ENCODE results near the gene SLC27A1. TPM values are rescaled to one million over a fixed set of nuclear protein-coding genes. Genes with fewer than 3 reads are reported as not detected.

Gene SLC27A1
- total and polyA plus RNA-seq, 9 of the 15 experiments (the other 6 are each of a cell fraction or from before 2014, with no cell fraction given), result 0.06 to 3.0 (median 1.1) TPM

DNA sequence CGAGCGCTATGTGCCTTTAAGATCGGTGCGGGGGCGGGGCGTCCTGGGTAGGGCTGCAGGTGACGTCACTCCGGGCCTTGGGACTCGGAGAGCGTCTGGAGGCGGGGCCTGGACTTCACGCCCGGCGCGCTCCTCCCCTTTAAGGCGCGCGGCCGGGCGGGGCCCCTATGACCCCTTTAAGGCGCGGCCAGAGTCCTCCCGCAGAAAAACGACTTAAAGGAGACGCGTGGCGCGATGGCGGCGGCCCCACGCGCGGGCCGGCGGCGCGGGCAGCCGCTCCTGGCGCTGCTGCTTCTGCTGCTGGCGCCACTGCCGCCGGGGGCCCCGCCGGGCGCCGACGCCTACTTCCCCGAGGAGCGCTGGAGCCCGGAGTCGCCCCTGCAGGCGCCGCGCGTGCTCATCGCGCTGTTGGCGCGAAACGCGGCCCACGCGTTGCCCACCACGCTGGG is 85.2 kb downstream of the SLC27A1 start, which contains the start of gene COLGALT1:
COLGALT1 (plus strand) TSS at position 170 of the 449 bp plus-strand sequence; CDS start at position 235, 65 bp downstream.
- CTCF ChIA-PET (ENCODE audit: low intra/inter-chr PET ratio), result interaction anchor here (0.7 kb wide), 1 partner anchor 16 kb away, joined by 3 read pairs; no protein-coding TSS in a partner anchor
- no TSS peak for BruUV-seq (replicated peaks)
- peak; percentile 96 to 100 (median 97) for DNase-seq (ENCODE audit: extremely low read depth in 1 of 4, low spot score in 3 of 4)
- peaks cover 33% of the 10 kb centered on the region for H3K79me2 ChIP-seq (ENCODE audit: control insufficient read depth, insufficient read depth, low read length)
- POLR2A ChIA-PET, result interaction anchor here (0.9 to 2.4 kb wide), 2 partner anchors 12 to 21 kb away, joined by 3 to 8 read pairs; no protein-coding TSS in a partner anchor
- H3K36me3 ChIP-seq (ENCODE audit: control insufficient read depth, insufficient read depth, low read length), result peaks cover 31% of the 10 kb centered on the region
- FAIRE-seq, result peak; percentile 95
- peak within 1 kb of the TSS; percentile 94 for H2AFZ ChIP-seq (ENCODE audit: low read depth, low read length)
- H3K27me3 ChIP-seq (ENCODE audit: control insufficient read depth in 2 of 2, insufficient read depth in 2 of 2, low read length in 2 of 2), result no peaks in the 10 kb centered on the region
- peaks cover 10 to 38% of the 10 kb centered on the region in 2 experiments; a peak in 4 of 5 replicates for H3K4me1 ChIP-seq (replicated peaks in 1 of 2; ENCODE audit: control insufficient read depth in 2 of 2, insufficient read depth in 2 of 2, low read length in 2 of 2)
- intact Hi-C loops (cut with micrococcal nuclease), result no loop called here
- in situ Hi-C loops (cut with MboI), result no loop called here
- H3K9me1 ChIP-seq (ENCODE audit: control insufficient read depth, insufficient read depth, low read length), result no peaks in the 10 kb centered on the region
- no peaks in the 10 kb centered on the region for H3K9me3 ChIP-seq (replicated peaks; ENCODE audit: control insufficient read depth, insufficient read depth, low read depth, low read length)
- peak within 1 kb of the TSS; percentile 88 for H3K4me2 ChIP-seq (ENCODE audit: insufficient read depth, low read length)
- H3K27ac ChIP-seq (ENCODE audit: extremely low read depth, low read depth, low read length), result peak within 1 kb of the TSS; percentile 92
- under 1% methylated on average over 49 of the region's 64 CpGs for WGBS (ENCODE audit: insufficient coverage, low coverage, missing lambda C conversion rate)
- ATAC-seq, result peak; percentile 97
- H3K4me3 ChIP-seq, result peak within 1 kb of the TSS; percentile 74
- H3K9ac ChIP-seq (ENCODE audit: insufficient read depth in 1 of 2, low read depth in 2 of 2, low read length in 2 of 2), result peak within 1 kb of the TSS; percentile 86 to 96
- no peaks in the 10 kb centered on the region for H4K20me1 ChIP-seq (replicated peaks; ENCODE audit: control insufficient read depth, insufficient read depth, low read length)
- TF ChIP-seq NEUROD1 (IDR thresholded peaks at IDR 0.05; ENCODE audit: borderline replicate concordance, low read depth, low read length, partially characterized antibody) (peak; percentile 77), L3MBTL2 (IDR thresholded peaks at IDR 0.05) (peak; percentile 70; the same call in 1 of the 2 replicates), ELK1 (CRISPR knock-in tag; IDR thresholded peaks at IDR 0.05) (no peak), CSDE1 (IDR thresholded peaks at IDR 0.05) (no peak), SMAD3 (CRISPR knock-in tag; conservative IDR thresholded peaks at IDR 0.05) (no peak), ZNF224 (CRISPR knock-in tag; IDR thresholded peaks at IDR 0.05) (no peak), MAFF (IDR thresholded peaks at IDR 0.05; ENCODE audit: low read length) (no peak), MYBL2 (IDR thresholded peaks at IDR 0.05; ENCODE audit: low read depth) (no peak), MYBL2 (CRISPR knock-in tag; IDR thresholded peaks at IDR 0.05; ENCODE audit: borderline replicate concordance) (no peak), EHMT2 (IDR thresholded peaks at IDR 0.05) (no peak), MAZ (CRISPR knock-in tag; conservative IDR thresholded peaks at IDR 0.05 in 1 of 2, IDR thresholded peaks at IDR 0.05 in 1 of 2) (peak; percentile 72 to 85; a peak in 3 of 4 replicates), CTBP1 (IDR thresholded peaks at IDR 0.05; ENCODE audit: borderline replicate concordance) (peak; percentile 33; the same call in 1 of the 2 replicates), E2F8 (IDR thresholded peaks at IDR 0.05; ENCODE audit: low read depth, partially characterized antibody) (no peak), TFAM (CRISPR knock-in tag; conservative IDR thresholded peaks at IDR 0.05) (no peak), ZNF785 (CRISPR knock-in tag; IDR thresholded peaks at IDR 0.05) (no peak), ATF7 (IDR thresholded peaks at IDR 0.05) (peak; percentile 99)
- TF ChIP-seq, protein P1, sequence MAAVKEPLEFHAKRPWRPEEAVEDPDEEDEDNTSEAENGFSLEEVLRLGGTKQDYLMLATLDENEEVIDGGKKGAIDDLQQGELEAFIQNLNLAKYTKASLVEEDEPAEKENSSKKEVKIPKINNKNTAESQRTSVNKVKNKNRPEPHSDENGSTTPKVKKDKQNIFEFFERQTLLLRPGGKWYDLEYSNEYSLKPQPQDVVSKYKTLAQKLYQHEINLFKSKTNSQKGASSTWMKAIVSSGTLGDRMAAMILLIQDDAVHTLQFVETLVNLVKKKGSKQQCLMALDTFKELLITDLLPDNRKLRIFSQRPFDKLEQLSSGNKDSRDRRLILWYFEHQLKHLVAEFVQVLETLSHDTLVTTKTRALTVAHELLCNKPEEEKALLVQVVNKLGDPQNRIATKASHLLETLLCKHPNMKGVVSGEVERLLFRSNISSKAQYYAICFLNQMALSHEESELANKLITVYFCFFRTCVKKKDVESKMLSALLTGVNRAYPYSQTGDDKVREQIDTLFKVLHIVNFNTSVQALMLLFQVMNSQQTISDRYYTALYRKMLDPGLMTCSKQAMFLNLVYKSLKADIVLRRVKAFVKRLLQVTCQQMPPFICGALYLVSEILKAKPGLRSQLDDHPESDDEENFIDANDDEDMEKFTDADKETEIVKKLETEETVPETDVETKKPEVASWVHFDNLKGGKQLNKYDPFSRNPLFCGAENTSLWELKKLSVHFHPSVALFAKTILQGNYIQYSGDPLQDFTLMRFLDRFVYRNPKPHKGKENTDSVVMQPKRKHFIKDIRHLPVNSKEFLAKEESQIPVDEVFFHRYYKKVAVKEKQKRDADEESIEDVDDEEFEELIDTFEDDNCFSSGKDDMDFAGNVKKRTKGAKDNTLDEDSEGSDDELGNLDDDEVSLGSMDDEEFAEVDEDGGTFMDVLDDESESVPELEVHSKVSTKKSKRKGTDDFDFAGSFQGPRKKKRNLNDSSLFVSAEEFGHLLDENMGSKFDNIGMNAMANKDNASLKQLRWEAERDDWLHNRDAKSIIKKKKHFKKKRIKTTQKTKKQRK (IDR thresholded peaks at IDR 0.05; ENCODE audit: borderline replicate concordance, low read depth, low read length), result no peak
